HEK293T (cell line): ENCODE measurements around the gene ZFP36.

Source experiments
- BHLHE40 ChIP-seq: fragments of 450-650 bp; IDR thresholded peaks from 2 replicates; pipeline ENCODE4 v1.6.1; 2016; ENCODE audit warnings: mild to moderate bottlenecking, moderate library complexity, borderline replicate concordance
- ELF4 ChIP-seq: fragments of 450-650 bp; IDR thresholded peaks from 2 replicates; pipeline ENCODE4 v1.6.1; 2017; ENCODE audit warnings: antibody characterized with exemption
- FOXA1 ChIP-seq: fragments of 450-650 bp; IDR thresholded peaks from 2 replicates; pipeline ENCODE4 v1.6.1; 2016; ENCODE audit warnings: mild to moderate bottlenecking
- FOXK2 ChIP-seq: fragments of 450-650 bp; IDR thresholded peaks from 2 replicates; pipeline ENCODE4 v1.6.1; 2016; ENCODE audit warnings: mild to moderate bottlenecking
- FOXM1 ChIP-seq: fragments of 450-650 bp; IDR thresholded peaks from 2 replicates; pipeline ENCODE4 v1.6.1; 2017; ENCODE audit warnings: mild to moderate bottlenecking, borderline replicate concordance
- HDGF ChIP-seq: fragments of 450-650 bp; IDR thresholded peaks from 2 replicates; pipeline ENCODE4 v1.6.1; 2017; ENCODE audit warnings: antibody characterized with exemption, borderline replicate concordance
- L3MBTL2 ChIP-seq: fragments of 450-650 bp; conservative IDR thresholded peaks from 2 replicates; pipeline ENCODE4 v1.6.1; 2016; ENCODE audit warnings: mild to moderate bottlenecking
- NFRKB ChIP-seq: fragments of 450-650 bp; IDR thresholded peaks from 2 replicates; pipeline ENCODE4 v1.6.1; 2016; ENCODE audit warnings: mild to moderate bottlenecking, moderate library complexity
- SP1 ChIP-seq: fragments of 450-650 bp; IDR thresholded peaks from 2 replicates; pipeline ENCODE4 v1.6.1; 2017
- SUZ12 ChIP-seq: fragments of 450-650 bp; IDR thresholded peaks from 2 replicates; pipeline ENCODE4 v1.6.1; 2016; ENCODE audit warnings: mild to moderate bottlenecking
- TF ChIP-seq, protein P1 (sequence below): fragments of 450-650 bp; IDR thresholded peaks from 2 replicates; pipeline ENCODE4 v1.6.1; 2016

DNA sequence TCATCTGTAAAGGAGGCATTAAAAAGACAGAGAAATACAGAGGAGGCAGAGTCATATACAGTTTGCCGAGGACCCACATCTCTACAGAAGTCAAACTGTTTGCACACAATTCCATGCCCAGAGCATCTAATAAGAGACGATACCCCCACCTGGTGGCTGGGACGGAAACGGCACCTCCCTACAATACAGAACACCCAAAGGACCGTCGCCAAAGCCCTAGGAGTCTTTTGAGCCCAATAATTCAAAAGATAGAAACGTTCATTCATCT lies 5.1 kb downstream of the ZFP36 start:
- TF ChIP-seq HDGF (no peak), NFRKB (no peak), FOXA1 (no peak), L3MBTL2 (no peak), BHLHE40 (no peak), FOXM1 (no peak), ELF4 (no peak), FOXK2 (no peak), SUZ12 (no peak), SP1 (no peak)
- TF ChIP-seq, protein P1, sequence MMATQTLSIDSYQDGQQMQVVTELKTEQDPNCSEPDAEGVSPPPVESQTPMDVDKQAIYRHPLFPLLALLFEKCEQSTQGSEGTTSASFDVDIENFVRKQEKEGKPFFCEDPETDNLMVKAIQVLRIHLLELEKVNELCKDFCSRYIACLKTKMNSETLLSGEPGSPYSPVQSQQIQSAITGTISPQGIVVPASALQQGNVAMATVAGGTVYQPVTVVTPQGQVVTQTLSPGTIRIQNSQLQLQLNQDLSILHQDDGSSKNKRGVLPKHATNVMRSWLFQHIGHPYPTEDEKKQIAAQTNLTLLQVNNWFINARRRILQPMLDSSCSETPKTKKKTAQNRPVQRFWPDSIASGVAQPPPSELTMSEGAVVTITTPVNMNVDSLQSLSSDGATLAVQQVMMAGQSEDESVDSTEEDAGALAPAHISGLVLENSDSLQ: no peak
